Stimulated activated CD8-positive, alpha-beta memory T cell treated with anti-CD3 and anti-CD28 coated beads, Interleukin-7, amount 100 ng/mL, for 1 hour (primary cell): ENCODE measurements around the gene SLC12A6.

ENCODE experiments used
- DNase-seq, 2 donors: peaks; one replicate each; pipeline ENCODE4 v3.0.0-alpha.2; 2020; ENCODE audit warnings: low read depth in 2 of 2

The SLC12A6 gene

DNA sequence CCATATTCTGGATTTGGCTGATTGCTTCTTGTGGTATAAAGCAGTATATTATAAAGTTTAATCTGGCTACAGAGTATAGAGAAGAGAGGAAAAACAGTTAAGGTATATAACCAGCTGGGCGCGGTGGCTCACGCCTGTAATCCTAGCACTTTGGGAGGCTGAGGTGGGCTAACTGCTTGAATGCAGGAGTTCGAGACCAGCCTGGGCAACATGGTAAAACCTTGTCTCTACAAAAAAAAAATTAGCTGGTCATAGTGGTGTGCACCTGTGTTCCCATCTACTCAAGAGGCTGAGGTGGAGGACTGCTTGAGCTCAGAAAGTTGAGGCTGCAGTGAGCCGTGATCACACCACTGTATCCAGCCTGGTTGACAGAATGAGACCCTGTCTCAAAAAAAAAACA lies 7.3 kb downstream of the SLC12A6 start:
- no peak for DNase-seq

DNA sequence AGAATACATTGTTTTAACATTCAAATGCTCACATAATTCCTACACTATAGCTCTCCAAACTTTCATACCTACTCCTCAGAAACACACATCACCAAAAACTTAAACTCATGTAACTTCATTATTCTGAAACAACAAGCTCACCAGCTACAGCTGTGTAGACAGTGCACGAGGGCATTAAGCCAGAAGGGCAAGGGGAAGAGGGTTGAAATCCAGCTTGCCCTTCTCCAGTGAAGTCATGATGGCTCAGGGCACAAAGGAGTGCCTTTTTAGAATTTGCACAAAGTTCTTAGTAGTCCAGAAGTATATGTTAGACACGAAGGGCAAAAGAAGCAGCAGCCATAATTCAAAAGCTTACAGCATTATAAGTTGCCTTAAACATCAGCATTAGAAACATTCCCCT lies 8.6 kb downstream of the SLC12A6 start:
- DNase-seq: no peak

DNA sequence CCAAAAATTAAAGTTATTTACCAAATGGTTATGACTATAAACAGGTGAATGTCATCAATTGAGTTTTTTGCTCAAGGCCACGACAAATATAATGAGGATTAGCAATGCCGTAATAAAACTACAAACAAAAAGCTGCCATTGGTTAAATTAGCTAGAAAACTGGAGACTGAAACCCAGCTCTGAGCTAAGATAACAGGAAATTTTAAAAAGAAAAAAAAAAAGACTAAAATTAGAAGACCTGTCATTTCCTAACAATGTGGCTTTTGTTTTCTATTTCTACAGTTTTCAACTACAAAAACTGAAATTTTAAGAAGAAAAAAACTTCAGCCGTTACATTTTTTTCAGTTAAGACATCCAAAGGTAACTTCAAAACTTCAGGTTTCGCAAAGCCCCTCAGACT lies 9.7 kb downstream of the SLC12A6 start:
- DNase-seq: no peak

DNA sequence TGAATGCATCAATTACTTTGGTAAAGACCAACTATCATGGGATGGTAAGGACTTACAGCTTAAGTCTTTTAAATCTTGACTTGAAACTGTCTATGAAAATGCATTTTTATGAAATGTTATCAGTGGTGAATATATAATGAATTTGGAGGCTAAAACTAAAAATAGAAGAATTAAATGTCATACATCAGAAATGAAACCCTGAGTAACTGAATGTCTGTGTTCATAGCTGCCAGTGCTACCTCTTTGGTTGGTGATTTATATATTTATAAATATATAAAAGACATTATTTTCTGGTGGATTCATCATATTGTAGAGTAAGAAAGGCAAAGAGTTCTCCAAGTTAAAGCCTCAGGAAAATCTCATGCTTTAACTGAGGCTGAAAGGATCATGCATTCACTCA lies 12.2 kb downstream of the SLC12A6 start:
- DNase-seq: no peak

DNA sequence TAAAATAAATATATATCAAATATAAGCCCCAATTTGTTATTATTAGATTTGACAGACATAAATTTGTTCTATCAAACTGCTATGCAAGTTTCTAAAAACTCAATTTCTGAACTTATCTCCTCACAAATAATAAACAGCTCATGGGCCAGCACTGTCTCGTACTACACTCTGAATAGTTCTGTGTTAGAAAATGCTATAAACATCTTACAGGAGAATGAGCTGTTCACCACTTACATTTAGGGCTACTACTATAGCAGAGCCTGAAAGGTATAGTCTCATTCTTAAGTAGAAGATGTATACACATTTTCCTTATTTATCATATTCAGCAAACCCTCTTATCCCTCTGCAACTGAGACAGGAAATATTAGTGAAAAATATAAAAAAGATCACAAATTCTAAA lies 12.6 kb downstream of the SLC12A6 start:
- DNase-seq: no peak

DNA sequence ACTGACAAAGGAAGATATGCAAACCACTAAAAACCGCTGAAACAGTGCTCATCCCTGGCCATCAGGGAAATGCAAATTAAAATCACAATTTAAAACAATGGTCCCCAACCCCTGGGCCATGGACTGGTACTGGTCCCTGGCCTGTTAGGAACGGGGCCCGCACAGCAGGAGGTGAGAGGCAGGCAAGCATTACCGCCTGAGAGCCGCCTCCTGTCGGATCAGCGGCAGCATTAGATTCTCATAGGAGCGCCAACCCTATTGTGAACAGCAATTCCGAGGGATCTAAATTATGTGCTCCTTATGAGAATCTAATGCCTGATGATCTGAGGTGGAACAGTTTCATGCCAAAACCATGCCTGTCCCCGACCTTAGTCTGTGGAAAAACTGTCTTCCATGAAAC lies 14.4 kb downstream of the SLC12A6 start:
- DNase-seq: no peak

DNA sequence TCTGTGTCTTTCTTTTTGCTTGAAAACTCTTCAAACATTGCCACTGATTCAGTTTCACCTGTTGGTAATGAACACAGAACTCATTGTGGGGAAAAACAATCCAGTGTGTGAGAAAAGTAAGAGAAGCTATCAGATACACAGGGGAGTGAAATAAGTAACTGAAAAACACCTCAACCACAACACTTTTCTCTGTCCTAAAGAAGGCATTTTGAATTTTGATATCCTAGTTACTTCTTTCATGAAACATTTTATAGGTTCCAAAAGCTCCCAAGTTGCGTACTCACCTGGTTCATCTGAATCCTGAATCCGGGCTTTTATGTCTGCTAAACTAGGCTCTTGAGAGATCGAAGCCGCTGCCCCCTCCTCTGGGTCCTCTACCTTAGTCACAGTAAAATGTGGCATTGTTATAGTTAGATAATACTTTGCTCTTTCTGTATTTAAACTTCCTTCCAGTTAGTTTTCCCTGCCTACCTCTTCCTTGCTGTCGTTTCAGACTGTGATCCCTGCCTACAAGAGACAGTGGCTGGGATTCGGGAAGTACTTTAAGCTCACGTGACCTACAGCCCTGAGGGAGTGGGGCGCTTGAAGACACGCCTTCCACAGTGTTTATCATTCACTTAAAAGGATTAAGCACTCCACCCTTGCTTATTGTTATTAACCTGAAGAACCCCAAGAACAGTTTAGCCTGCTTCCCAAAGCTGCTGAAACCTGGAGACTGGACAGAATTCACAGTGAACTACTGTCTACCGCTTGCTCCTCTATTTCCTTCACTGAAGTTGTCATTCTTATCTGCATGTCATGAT lies 19.1 kb downstream of the SLC12A6 start:
- no peak for DNase-seq

DNA sequence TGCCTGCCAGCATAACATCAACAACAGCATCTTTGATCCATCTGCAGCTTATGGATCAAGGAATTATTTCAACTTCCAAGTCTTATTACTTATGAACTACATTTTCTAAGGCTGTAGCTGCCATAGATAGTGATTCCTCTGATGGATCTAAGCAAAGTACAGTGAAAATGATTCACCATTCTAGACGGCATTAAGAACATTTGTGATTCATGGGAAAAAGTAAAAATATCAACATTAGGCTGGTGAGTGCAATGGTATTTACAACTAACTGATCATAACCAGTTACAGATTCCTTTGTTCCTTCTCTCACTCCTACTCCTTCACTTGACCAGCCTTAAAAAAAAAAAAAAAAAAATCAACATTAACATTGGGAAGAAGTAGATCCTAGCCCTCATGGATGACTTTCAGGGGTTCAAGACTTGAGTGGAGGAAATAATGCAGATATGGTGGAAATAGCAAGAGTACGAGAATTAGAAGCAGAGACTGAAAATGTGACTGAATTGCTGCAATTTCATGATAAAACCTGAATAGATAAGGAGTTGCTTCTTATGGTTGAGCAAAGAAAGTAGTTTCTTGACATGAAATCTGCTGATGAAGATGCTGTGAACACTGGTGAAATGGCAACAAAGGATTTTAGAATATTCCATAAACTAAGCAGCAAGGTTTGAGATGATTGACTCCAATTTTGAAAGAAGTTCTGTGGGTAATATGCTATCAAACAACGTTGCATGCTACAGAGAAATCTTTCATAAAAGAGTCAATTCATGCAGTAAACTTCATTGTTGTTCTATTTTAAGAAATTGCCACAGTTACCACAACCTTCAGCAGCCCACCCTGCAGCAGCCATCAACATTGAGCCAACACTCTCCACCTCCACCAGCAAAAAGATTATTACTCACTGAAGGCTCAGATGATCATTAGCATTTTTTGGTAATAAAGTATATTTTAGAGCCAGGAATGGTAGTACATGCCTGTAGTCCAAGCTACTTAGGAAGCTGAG lies 22.8 kb downstream of the SLC12A6 start:
- DNase-seq: no peak

DNA sequence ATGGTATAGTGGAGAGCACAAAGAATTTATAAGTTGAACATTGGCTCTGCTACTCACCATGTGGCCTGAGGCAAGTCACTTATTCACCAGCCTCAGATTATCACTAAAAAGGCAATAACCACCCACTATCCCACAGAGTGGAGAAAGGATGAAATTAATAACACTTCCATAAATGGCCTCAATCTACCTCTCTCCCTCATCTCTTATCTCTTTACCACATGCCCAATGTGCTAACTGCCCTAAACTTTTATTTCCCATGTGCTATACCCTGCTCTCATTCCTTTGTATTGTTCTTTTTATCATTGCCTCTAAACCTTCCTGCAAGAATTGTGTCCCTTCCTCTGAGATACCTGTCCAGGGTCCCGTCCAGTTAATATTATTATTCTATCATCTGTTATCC lies 26.0 kb downstream of the SLC12A6 start:
- DNase-seq: no peak

DNA sequence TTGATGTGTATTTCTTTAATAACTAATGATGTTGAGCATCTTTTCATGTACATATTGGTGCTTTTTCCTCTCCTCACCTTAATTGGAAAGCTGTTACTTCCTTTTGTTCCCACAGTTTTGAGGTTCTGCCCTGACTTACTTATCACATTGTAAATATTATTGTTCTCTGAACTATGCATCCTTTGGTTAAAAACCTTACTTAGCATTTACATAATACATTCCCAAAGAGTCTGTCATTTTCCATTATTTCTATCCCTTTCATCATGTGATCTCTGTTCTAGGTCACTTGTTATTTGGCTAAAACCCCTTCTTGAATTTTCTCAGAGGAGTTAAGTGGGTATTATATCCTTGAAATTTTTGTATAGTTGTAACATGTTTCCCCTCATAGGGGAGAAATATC lies 33.0 kb downstream of the SLC12A6 start:
- DNase-seq: no peak

DNA sequence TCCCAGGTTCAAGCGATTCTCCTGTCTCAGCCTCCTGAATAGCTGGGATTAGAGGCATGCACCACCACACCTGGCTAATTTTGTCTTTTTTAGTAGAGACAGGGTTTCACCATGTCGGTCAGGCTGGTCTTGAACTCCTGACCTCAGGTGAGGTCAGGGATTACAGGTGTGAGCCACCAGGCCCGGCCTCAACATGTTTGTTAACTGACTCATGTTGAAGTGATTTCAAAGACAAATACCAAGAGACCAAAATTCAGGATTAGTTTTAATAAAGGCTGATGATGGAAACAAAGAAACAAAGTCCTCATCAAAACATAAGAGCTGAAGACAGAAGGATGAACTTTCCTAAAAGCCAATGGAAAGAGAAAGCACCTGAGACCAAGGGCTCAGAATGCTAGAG lies 36.5 kb downstream of the SLC12A6 start:
- no peak for DNase-seq

DNA sequence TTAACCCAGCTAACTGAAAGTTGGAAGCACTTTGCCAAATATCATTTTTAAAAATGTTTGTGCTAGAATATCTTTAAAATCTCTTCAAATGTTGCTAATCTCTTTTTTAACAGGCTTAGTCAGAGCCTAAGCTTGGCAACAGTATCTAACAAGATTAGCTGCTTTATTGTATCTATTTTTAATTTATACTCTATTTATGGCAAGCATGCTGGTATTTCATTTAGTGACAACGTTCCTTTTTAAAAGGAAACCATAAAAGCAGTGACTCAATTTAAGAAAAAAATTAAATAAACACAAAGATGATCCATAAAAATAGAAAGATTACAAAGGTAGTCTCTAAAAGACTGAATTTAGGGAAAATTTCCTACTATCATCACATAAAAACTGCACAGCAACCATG lies 40.5 kb downstream of the SLC12A6 start:
- no peak for DNase-seq

DNA sequence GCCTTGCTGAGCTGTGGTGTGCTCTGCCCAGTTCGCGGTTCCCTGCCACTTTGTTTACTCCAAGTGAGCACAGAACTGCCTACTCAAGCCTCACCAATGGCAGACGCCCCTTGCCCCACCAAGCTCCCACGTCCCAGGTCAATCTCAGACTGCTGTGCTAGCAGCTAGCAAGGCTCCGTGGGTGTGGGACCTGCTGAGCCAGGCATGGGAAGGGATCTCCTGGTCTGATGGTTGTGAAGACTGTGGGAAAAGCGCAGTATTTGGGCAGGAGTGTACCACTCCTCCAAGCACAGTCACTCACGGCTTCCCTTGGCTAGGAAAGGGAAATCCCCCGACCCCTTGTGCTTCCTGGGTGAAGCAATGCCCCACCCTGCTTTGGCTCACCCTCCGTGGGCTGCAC lies 45.0 kb downstream of the SLC12A6 start:
- no peak for DNase-seq

DNA sequence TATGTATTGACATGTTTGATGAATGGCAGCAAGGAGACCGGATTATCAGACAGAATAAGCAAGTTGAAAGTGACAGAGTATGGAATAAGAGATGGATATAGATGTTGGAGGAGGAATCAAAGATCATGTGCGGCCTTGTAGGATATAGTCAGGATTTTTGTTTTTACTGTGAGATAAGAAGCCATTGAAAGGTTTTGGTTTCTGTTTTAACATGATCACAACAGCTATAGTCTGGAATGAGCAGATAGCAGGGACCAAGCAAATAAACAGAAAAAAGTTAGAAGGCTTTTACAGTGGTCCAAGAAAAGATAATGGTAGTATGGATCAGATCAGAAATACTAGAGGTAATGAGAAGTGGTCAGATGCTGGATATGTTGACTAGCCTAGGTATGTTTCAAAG lies 52.6 kb downstream of the SLC12A6 start:
- DNase-seq: no peak

DNA sequence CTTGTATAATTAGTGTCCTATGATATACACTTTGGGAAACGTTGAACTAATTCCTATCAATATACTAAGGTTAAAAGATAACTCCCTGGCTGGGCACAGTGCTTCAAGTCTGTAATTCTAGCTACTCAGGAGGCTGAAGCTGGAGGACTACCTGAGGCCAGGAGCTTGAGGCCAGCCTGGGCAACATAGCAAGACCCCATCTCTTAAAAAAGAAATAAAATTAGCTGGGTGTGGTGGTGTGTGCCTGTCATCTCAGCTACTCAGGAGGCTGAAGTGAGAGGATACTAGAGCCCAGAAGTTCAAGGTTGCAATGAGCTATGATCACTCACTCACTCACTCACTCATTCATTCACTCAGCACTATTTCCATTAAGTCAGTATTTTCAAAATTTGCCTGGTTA lies 55.2 kb downstream of the SLC12A6 start:
- no peak for DNase-seq

DNA sequence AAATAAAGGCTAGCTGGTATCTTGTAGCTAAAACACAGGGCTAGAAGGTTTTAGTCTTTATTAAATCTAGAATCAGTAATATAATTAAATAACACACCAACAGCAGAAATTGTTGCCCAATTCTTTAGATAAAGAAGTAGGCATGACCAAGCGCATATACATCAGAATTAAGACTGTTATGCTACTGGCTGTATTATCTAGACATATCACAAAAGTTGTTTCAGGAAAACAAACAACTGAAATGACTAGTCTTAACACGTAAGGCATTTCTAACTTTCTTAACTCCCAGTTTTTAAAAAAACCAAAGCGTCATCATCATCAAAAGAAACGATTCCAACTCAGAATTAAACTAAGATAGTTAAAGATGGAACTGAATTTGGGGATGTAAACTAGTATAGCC lies 57.4 kb downstream of the SLC12A6 start:
- no peak for DNase-seq

DNA sequence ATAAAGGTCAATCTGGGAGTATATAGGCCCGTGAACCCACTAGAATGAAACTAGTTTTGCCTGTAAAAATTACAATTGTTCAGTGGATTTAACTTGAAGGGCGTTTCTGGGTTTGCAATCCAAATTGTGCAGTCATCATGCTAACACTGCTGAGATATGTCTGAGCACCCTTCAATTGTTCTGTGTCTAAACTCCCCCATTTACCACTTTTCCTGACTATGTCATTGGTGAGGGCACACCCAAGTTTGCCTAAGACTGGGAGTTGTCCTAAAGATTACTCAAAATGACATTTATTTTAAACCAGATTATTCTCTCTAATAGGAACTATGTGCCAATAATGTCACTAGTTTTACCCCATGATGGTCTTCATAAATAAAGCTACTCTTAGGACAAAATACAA lies 58.2 kb downstream of the SLC12A6 start:
- no peak for DNase-seq

DNA sequence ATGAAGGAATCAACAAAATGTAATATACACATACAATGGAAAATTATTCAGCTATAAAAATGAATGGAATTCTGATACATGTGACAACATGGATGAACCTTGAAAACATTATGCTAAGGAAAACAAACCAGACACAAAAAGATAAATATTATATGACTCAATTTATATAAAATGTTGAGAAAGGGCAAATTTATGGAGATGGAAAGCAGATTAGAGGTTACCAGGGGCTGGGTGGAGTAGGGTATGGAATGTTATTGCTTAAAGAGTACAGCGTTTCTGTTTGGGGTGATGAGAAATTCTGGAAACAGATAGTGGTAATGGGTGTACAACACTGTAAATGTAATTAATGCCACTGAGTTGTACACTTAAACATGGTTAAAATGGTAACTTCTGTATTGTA lies 61.9 kb downstream of the SLC12A6 start:
- DNase-seq: no peak

DNA sequence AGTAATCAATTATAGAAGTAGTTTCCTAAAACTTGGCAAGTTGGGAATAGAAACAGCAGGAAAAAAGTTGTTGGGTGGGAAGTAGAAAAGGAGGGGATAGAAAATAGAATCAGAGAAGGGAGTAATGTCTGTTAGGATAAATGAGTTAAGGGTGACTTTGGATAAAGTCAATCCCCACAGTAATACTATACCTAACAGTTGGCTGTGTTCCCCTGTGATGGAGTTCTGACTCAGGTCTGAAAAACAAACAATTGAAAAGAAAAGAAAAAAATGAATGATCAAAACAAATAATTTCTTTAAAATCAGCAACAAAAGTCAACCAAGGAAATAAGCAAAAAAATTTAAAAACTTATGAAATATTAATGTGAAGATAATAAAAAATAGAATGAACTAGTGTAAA lies 62.4 kb downstream of the SLC12A6 start:
- no peak for DNase-seq

DNA sequence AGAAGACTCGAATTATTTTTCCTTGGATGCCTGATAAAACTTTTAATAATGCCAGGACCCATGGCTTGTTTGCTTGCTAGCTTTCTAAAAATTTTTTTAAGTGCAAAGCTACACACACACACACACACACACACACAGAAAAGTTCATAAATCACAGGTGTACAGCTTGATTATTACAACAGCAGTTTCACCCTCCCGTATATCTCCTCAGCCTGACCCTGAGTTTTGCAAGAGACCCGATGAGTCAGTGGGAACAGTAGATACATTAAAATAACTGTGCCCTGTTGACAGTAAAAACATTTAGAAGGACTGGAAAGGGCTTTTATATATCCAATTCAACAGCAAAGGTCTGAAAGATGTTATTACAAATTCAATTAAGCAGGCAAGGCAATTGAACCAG lies 66.1 kb downstream of the SLC12A6 start:
- no peak for DNase-seq

DNA sequence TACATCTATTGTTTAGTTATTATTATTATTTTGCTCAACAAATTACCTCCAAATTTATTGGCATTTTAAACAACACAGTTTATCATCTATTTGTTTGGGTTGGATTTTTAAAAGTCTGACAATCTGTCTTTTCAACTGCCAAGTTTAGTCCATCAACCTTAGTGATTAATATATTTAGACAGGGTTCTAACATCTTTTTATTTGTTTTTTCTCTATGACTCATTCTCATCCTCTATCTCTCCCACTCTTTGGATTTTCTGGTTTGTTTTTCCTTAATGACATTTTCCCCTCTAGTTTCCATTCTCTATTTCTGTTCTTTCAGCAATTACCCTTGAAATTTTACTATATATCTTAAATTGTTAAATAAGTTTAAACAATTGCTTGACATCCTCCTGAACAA lies 70.8 kb downstream of the SLC12A6 start:
- no peak for DNase-seq

DNA sequence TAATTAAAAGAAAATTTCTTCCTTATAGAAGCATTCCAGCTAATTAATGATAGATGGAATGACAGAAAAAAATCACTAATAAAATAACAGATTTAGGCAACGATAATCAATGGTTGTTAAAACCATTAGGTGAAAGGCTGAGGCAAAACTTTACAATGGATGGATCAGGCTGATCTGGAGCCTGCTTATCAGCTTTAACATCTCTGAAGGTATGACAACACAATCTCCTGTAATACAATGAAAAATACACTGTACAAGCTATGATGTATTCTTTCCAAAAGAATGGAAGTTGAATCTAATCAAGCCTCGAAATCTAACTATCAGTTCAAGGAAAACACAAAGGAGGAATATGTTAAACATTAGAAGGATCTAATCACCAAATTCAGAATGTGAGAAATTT lies 73.5 kb downstream of the SLC12A6 start:
- DNase-seq: no peak

DNA sequence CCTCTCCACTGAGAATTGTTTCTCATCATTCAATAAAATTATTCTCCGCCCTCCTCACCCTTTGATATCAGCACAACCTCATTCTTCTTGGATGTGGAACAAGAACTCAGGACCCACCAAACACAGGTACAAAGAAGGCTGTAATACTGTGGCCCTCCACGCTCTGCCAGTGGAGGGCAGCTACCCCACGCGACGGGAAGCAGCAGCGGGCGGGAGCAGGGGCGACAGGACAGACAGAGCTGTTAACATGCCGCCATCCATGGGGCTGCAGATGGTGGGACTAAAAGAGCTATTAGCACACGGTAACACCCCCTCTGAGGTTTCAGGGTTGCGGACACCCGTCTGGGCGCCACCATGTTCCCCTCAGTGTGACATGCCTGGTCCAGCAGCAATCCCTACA lies 75.2 kb downstream of the SLC12A6 start:
- no peak for DNase-seq
